Large intestine (tissue), 3 donors: ENCODE data around the gene RUSC2. TPM values are rescaled to one million over a fixed set of nuclear protein-coding genes. Genes with fewer than 3 reads are reported as not detected.

Experiments
- DNase-seq, 2 donors: peaks; one replicate each; pipeline versions ENCODE4 v3.0.0 to v3.0.0-alpha.2; 2013
- H3K27ac ChIP-seq: one replicate; pipeline ENCODE4 v1.5.1; 2013; ENCODE audit warnings: low read length
- H3K27me3 ChIP-seq: 2 replicates; pipeline ENCODE4 v1.6.1; 2013; ENCODE audit warnings: low read length; ENCODE audit not compliant: control insufficient read depth, insufficient read depth
- H3K36me3 ChIP-seq: 2 replicates; pipeline ENCODE4 v1.6.1; 2013; ENCODE audit warnings: low read length; ENCODE audit not compliant: control insufficient read depth, insufficient read depth
- H3K4me1 ChIP-seq: one replicate; pipeline ENCODE4 v1.6.1; 2013; ENCODE audit warnings: low read length; ENCODE audit not compliant: control insufficient read depth, insufficient read depth
- H3K4me3 ChIP-seq: one replicate; pipeline ENCODE4 v1.5.1; 2013; ENCODE audit warnings: low read length
- H3K9me3 ChIP-seq: one replicate; pipeline ENCODE4 v1.6.1; 2013; ENCODE audit warnings: mild to moderate bottlenecking, low read depth, low read length, moderate library complexity; ENCODE audit not compliant: control insufficient read depth
- WGBS: methylation state at CpG from one replicate; pipeline ENCODE4 v1.1.5; 2013; ENCODE audit warnings: low lambda C conversion rate; ENCODE audit not compliant: insufficient coverage; 5-methylcytosine and 5-hydroxymethylcytosine counted together
- polyA plus RNA-seq: library from polyadenylated mRNA; unstranded; fragments of 120-200 nt; gene quantifications from one replicate; pipeline ENCODE4 v1.2.1, GENCODE V29; 2013

The RUSC2 gene
- polyA plus RNA-seq, 1 donor: 12.0 TPM

- Histone ChIP-seq H3K27ac (peak overlapping the region; percentile 49), H3K4me1 (peaks cover 10% of the 10 kb centered on the region), H3K4me3 (no peak overlapping the region), H3K9me3 (no peaks in the 10 kb centered on the region), H3K27me3 (no peaks in the 10 kb centered on the region), H3K36me3 (no peaks in the 10 kb centered on the region)
- no CpG with 5 or more reads among the region's 3 CpGs for WGBS
- DNase-seq: peak; percentile 82 to 89
Measured at GRCh38 chr9:35510754-35511428, 21.0 kb downstream of the RUSC2 start.

DNA sequence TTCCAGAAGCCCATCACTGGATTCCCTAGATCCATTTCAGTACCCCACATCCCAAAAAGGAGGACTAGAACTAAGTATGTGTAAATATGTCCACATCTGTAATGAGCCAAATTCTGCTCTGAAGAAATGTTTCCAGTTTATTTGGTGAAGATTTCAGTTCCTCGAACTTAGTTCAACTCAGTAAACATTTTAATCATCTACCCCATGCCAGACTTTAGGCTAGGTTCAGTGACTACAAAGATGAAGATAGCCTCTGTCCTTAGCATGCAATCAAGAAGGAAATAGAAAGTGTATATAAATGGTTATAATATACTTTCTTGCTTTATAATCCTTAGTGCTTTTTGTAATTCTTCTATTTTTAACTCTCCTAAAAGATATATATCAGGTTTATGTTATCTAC lies 21.5 kb downstream of the RUSC2 start:
- H3K4me1 ChIP-seq: peaks cover 10% of the 10 kb centered on the region
- 40% methylated on average over 1 of the region's 1 CpG for WGBS
- no peaks in the 10 kb centered on the region for H3K36me3 ChIP-seq
- H3K27me3 ChIP-seq: no peaks in the 10 kb centered on the region
- H3K9me3 ChIP-seq: no peaks in the 10 kb centered on the region
- H3K27ac ChIP-seq: peak overlapping the region; percentile 49
- no peak overlapping the region for H3K4me3 ChIP-seq
- no peak for DNase-seq

DNA sequence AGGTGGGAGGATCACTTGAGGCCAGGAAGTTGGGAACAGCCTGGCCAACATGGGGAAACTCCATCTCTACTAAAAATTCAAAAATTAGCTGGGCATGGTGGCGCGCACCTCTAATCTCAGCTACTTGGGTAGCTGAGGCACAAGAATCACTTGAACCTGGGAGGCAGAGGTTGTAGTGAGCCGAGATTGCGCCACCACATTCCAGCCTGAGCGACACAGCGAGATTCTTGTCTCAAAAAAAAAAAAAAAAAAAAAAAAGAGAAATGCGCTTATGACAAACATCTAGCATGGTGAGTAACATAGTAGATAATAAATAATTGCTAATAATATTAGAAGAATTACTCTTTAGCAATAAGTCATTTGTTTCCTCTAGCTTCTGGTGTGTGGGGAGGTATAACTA lies 25.9 kb downstream of the RUSC2 start:
- Histone ChIP-seq H3K36me3 (no peaks in the 10 kb centered on the region), H3K27me3 (no peaks in the 10 kb centered on the region), H3K27ac (no peak overlapping the region), H3K4me1 (peaks cover 10% of the 10 kb centered on the region), H3K4me3 (no peak overlapping the region), H3K9me3 (no peaks in the 10 kb centered on the region)
- no peak for DNase-seq
- no CpG with 5 or more reads among the region's 7 CpGs for WGBS

DNA sequence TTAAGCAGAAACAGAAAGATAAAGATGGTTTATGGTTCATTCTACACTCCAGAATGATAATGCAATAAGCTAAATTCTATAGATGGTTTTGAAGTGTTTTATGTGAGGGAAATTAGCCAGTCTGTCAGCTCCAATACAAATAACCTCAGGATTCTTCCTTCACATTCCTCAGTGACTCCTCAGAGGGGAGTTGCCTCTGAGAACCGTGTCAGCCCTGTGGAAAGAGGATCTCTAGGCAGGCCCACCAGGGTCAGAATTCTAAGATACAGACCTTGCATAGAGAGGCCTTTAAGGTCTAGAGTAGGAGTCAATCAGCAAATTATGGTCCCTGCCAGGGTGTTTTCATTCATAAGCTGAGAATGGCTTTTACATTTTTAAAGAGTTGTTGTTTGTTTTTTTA lies 26.6 kb downstream of the RUSC2 start:
- H3K9me3 ChIP-seq: no peaks in the 10 kb centered on the region
- H3K27me3 ChIP-seq: no peaks in the 10 kb centered on the region
- no peak overlapping the region for H3K4me3 ChIP-seq
- no peaks in the 10 kb centered on the region for H3K36me3 ChIP-seq
- H3K4me1 ChIP-seq: peaks cover 6% of the 10 kb centered on the region
- no CpG with 5 or more reads among the region's 1 CpG for WGBS
- DNase-seq: no peak
- no peak overlapping the region for H3K27ac ChIP-seq

- H3K9me3 ChIP-seq: no peaks in the 10 kb centered on the region
- no peaks in the 10 kb centered on the region for H3K36me3 ChIP-seq
- no peak for DNase-seq
- no CpG with 5 or more reads among the region's 3 CpGs for WGBS
- peak overlapping the region; percentile 19 for H3K27ac ChIP-seq
- H3K27me3 ChIP-seq: no peaks in the 10 kb centered on the region
- no peak overlapping the region for H3K4me3 ChIP-seq
- H3K4me1 ChIP-seq: peaks cover 5% of the 10 kb centered on the region
Measured at GRCh38 chr9:35517131-35517530, 27.2 kb downstream of the RUSC2 start.

DNA sequence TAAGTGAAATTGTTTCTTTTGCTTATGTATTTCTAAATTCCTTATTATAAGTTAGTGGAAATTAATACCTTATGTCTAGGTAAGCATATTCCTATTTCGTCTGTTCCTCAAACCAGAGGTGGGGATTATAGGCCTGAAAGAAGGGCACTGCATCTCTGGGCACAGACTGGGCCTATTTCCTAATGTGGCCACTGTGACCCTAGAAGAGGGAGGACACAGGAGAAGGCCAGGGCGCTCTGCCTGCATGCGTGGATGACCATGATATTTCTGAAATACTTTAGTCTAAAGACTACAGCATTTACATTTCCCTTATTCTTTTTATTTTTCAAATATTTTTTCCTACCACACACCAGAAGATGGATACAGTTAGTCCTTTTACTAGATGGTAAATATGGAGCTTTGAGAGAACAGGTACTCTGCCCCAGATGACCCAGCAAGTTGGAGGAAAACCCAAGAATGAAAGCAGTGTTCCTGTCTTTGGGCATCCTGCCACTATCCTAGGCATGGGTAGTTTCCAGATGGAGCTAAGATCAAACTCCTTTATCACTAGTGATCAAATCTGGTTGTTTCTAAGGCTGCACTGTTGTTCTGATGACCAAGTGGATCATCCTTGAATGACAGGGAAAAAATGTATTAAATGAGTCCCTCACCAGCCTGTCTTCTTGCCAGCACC lies 27.8 kb downstream of the RUSC2 start:
- Histone ChIP-seq H3K4me1 (peaks cover 5% of the 10 kb centered on the region), H3K9me3 (no peaks in the 10 kb centered on the region), H3K27ac (peak overlapping the region; percentile 7), H3K36me3 (no peaks in the 10 kb centered on the region), H3K4me3 (no peak overlapping the region), H3K27me3 (no peaks in the 10 kb centered on the region)
- no CpG with 5 or more reads among the region's 3 CpGs for WGBS
- no peak for DNase-seq

GRCh38 chr9:35518225-35518821 lies 28.4 kb downstream of the RUSC2 start:
- no peaks in the 10 kb centered on the region for H3K9me3 ChIP-seq
- no peaks in the 10 kb centered on the region for H3K27me3 ChIP-seq
- WGBS: no CpG with 5 or more reads among the region's 4 CpGs
- H3K27ac ChIP-seq: peak overlapping the region; percentile 40
- H3K4me1 ChIP-seq: peaks cover 5% of the 10 kb centered on the region
- H3K4me3 ChIP-seq: no peak overlapping the region
- DNase-seq: no peak
- no peaks in the 10 kb centered on the region for H3K36me3 ChIP-seq

DNA sequence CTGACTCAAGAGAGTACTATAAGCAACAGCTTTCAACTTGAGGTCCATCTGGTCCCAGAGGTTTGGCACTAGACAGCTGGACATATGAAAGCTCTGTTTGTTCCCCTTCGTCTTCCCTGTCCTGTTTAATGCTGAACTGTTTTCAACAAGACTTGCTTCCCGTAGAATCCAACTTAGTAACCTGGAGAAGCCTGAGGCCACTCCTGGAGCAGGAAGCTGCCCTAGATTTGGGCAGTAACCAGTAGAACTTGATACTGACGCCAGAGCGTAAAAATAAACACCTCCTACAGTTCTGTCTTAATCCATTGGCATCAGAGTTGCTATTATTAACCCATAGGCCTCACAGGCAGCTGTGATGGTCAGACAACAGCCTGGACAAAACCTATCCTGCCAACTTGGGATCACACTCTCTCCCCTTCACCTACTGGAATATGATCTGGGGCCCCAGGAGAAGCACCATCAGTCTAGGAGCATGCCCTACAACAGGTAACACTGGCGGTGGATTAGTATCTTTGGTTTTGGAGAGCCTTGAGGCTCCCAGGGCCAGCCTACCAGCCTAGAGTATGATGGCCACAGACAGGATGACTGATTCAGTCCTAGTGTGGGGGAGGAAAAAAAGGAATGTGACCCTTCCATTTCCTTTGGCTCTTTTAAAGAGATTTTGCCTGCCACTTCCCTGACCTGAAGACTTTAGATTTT lies 29.2 kb downstream of the RUSC2 start:
- no peak overlapping the region for H3K4me3 ChIP-seq
- H3K9me3 ChIP-seq: no peaks in the 10 kb centered on the region
- H3K36me3 ChIP-seq: no peaks in the 10 kb centered on the region
- peaks cover 5% of the 10 kb centered on the region for H3K4me1 ChIP-seq
- no CpG with 5 or more reads among the region's 5 CpGs for WGBS
- no peaks in the 10 kb centered on the region for H3K27me3 ChIP-seq
- no peak for DNase-seq
- H3K27ac ChIP-seq: peak overlapping the region; percentile 40

DNA sequence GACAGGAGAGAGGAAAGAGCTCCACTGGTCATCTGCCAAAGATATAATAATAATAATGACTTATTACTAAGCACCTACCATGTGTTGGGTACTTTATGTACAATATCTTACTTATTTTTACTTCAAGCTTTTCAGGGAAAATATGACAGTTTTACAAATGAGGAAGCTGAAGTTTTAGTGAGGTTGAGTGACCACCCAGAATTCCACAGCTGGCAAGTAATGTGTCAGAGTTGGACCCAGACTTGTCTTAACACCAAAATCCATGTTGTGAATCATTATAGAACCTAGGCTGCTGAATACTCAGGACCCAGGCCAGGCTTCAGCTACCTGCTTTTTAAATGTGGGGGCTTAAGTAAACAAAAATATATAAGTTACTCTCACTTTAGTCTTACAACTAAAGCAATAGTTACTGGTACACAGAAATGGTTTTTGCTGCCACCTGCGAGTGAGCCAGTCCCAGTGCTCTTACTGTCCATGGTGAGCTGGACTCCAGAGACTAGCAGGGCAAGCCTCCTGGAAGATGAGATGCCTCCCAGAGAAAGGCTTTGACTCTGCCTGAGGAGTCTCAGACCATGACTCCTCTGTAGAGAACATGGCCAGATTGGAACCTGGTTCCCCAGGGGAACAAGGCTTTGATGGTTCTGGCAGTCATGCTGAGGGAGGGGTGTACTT lies 29.9 kb downstream of the RUSC2 start:
- no CpG with 5 or more reads among the region's 1 CpG for WGBS
- H3K27me3 ChIP-seq: no peaks in the 10 kb centered on the region
- H3K4me1 ChIP-seq: peaks cover 5% of the 10 kb centered on the region
- no peaks in the 10 kb centered on the region for H3K9me3 ChIP-seq
- H3K36me3 ChIP-seq: no peaks in the 10 kb centered on the region
- no peak overlapping the region for H3K27ac ChIP-seq
- H3K4me3 ChIP-seq: no peak overlapping the region
- no peak for DNase-seq

DNA sequence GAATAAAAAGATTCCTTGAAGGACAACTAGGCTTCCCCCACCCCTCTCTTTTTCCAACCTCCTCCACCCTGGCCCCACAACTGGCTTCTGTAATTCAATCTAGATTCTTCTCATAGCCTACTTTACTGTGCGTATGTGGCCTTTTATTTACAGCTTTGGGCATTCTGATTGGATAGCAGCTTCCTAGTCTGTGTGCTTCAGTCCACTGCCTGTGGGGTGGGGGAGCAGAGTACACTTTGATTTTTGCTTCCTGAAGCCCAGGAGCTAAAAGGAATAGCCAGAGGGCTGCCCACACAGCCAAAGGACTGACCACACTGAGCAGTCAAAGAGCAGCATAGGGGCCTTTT lies 30.4 kb downstream of the RUSC2 start:
- no peak overlapping the region for H3K27ac ChIP-seq
- no peaks in the 10 kb centered on the region for H3K9me3 ChIP-seq
- H3K27me3 ChIP-seq: no peaks in the 10 kb centered on the region
- no peaks in the 10 kb centered on the region for H3K36me3 ChIP-seq
- no peak overlapping the region for H3K4me3 ChIP-seq
- DNase-seq: no peak
- H3K4me1 ChIP-seq: peaks cover 5% of the 10 kb centered on the region
- WGBS: no CpG with 5 or more reads among the region's 1 CpG
